ENCODE data around the gene STPG4. TPM values are rescaled to one million over a fixed set of nuclear protein-coding genes. Genes with fewer than 3 reads are reported as not detected.

Gene STPG4
- total RNA-seq, 6 donors from 2014 or later = 0.40 to 1.2 (median 0.48) TPM; not detected in 2

- H3K4me3 ChIP-seq = no peak overlapping the region
- no peaks in the 10 kb centered on the region for H3K27me3 ChIP-seq
- 68 to 72% methylated on average over 7 to 8 of the region's 8 CpGs for WGBS, 2 donors
- H3K4me1 ChIP-seq = peaks cover 30 to 54% (median 39%) of the 10 kb centered on the region in 4 donors
- H3K27ac ChIP-seq = peak overlapping the region; percentile 42 to 84 (median 76)
- H3K9me3 ChIP-seq = no peaks in the 10 kb centered on the region
- TF ChIP-seq POLR2AphosphoS5 (IDR thresholded peaks at IDR 0.05) = no peak
- no peak for TF ChIP-seq CTCF (IDR thresholded peaks at IDR 0.05)
- TF ChIP-seq EP300 (IDR thresholded peaks at IDR 0.05) = no peak
- no peak for TF ChIP-seq POLR2A (IDR thresholded peaks at IDR 0.05)
- H3K36me3 ChIP-seq = peaks cover 6 to 38% (median 28%) of the 10 kb centered on the region in 4 donors
- ATAC-seq (ENCODE audit: low FRiP score in 2 of 2) (peak; percentile 39 to 76), DNase-seq (no peak)
Observed at GRCh38 chr2:47043142-47043890, 111.8 kb downstream of the STPG4 start.

- TF ChIP-seq EP300 (IDR thresholded peaks at IDR 0.05) (no peak), CTCF (IDR thresholded peaks at IDR 0.05) (no peak), POLR2AphosphoS5 (IDR thresholded peaks at IDR 0.05) (no peak), POLR2A (IDR thresholded peaks at IDR 0.05) (no peak)
- H3K36me3 ChIP-seq = peaks cover 3 to 27% (median 18%) of the 10 kb centered on the region in 4 donors
- DNase-seq = no peak
- ATAC-seq (ENCODE audit: low FRiP score in 2 of 2) = no peak
- 92% methylated on average over 11 of the region's 11 CpGs for WGBS, 2 donors
- H3K4me1 ChIP-seq = peaks cover 30 to 54% (median 39%) of the 10 kb centered on the region in 4 donors
- H3K4me3 ChIP-seq = no peak overlapping the region
- peak overlapping the region; percentile 42 to 81 (median 58) for H3K27ac ChIP-seq
- H3K9me3 ChIP-seq = no peaks in the 10 kb centered on the region
- no peaks in the 10 kb centered on the region for H3K27me3 ChIP-seq
Observed at GRCh38 chr2:47041891-47042684, 113.0 kb downstream of the STPG4 start.

GRCh38 chr2:47041063-47041462, 114.0 kb downstream of the STPG4 start:
- peaks cover 3 to 16% (median 10%) of the 10 kb centered on the region in 4 donors for H3K36me3 ChIP-seq
- peak overlapping the region; percentile 52 to 70 (median 62) for H3K27ac ChIP-seq
- no peak for TF ChIP-seq CTCF (IDR thresholded peaks at IDR 0.05)
- TF ChIP-seq POLR2AphosphoS5 (IDR thresholded peaks at IDR 0.05) = no peak
- TF ChIP-seq EP300 (IDR thresholded peaks at IDR 0.05) = no peak
- no peak for TF ChIP-seq POLR2A (IDR thresholded peaks at IDR 0.05)
- H3K4me1 ChIP-seq = peaks cover 30 to 57% (median 40%) of the 10 kb centered on the region in 4 donors
- no peaks in the 10 kb centered on the region for H3K27me3 ChIP-seq
- H3K9me3 ChIP-seq = no peaks in the 10 kb centered on the region
- no peak for DNase-seq
- ATAC-seq (ENCODE audit: low FRiP score in 2 of 2) = peak in 1 of 2 donors; percentile 21
- WGBS, 2 donors = 58 to 85% methylated on average over 7 to 8 of the region's 8 CpGs
- H3K4me3 ChIP-seq = no peak overlapping the region

GRCh38 chr2:47040651-47041050, 114.5 kb downstream of the STPG4 start:
- H3K27ac ChIP-seq = peak overlapping the region; percentile 52 to 70 (median 62)
- H3K4me3 ChIP-seq = no peak overlapping the region
- no peaks in the 10 kb centered on the region for H3K9me3 ChIP-seq
- H3K27me3 ChIP-seq = no peaks in the 10 kb centered on the region
- no peak for TF ChIP-seq EP300 (IDR thresholded peaks at IDR 0.05)
- TF ChIP-seq POLR2A (IDR thresholded peaks at IDR 0.05) = no peak
- TF ChIP-seq POLR2AphosphoS5 (IDR thresholded peaks at IDR 0.05) = no peak
- TF ChIP-seq CTCF (IDR thresholded peaks at IDR 0.05) = no peak
- peaks cover 3 to 12% (median 7%) of the 10 kb centered on the region in 4 donors for H3K36me3 ChIP-seq
- DNase-seq (no peak), ATAC-seq (ENCODE audit: low FRiP score in 2 of 2) (no peak)
- WGBS, 2 donors = 80 to 88% methylated on average over 9 to 10 of the region's 10 CpGs
- H3K4me1 ChIP-seq = peaks cover 33 to 61% (median 44%) of the 10 kb centered on the region in 4 donors

Data from upper lobe of left lung (tissue), 6 donors.